PFSK-1 (cell line): ENCODE data around the gene TASP1.

Source experiments
- FOXP2 ChIP-seq: optimal IDR thresholded peaks from 2 replicates; pipeline ENCODE3; 2011; ENCODE audit warnings: borderline replicate concordance, control low read depth, inconsistent platforms; ENCODE audit not compliant: insufficient read depth; ENCODE audit errors: extremely low read length, extremely low read depth
- POLR2AphosphoS5 ChIP-seq: IDR thresholded peaks from 2 replicates; pipeline ENCODE4 v1.6.1; 2012; ENCODE audit warnings: low read depth, mild to moderate bottlenecking, control low read depth, low read length, moderate library complexity
- REST ChIP-seq, 2 experiments: IDR thresholded peaks; 2 replicates each; pipeline versions ENCODE4 v1.6.1 to v1.8.0; 2011 to 2012; ENCODE audit warnings: low read depth in 2 of 2, low read length in 2 of 2, control low read depth in 1 of 2, inconsistent platforms in 1 of 2, mild to moderate bottlenecking in 1 of 2, moderate library complexity in 1 of 2; ENCODE audit not compliant: insufficient read depth in 1 of 2
- SIN3A ChIP-seq: IDR thresholded peaks from 2 replicates; pipeline ENCODE4 v1.6.1; 2012; ENCODE audit warnings: mild to moderate bottlenecking, low read length, moderate library complexity, borderline replicate concordance; ENCODE audit not compliant: insufficient read depth
- TAF1 ChIP-seq: IDR thresholded peaks from 2 replicates; pipeline ENCODE4 v1.6.1; 2012; ENCODE audit warnings: low read length, control low read depth, borderline replicate concordance; ENCODE audit not compliant: insufficient read depth

The TASP1 gene

GRCh38 chr20:13355411-13355810 is 283.3 kb downstream of the TASP1 start:
- TF ChIP-seq SIN3A (no peak), FOXP2 (no peak), REST (IDR thresholded peaks at IDR 0.05; ENCODE audit: insufficient read depth in 1 of 2, low read depth in 2 of 2, low read length in 2 of 2) (no peak), TAF1 (no peak), POLR2AphosphoS5 (no peak)

GRCh38 chr20:13353261-13353945 is 285.3 kb downstream of the TASP1 start:
- TF ChIP-seq POLR2AphosphoS5 (no peak), TAF1 (no peak), SIN3A (no peak)

DNA sequence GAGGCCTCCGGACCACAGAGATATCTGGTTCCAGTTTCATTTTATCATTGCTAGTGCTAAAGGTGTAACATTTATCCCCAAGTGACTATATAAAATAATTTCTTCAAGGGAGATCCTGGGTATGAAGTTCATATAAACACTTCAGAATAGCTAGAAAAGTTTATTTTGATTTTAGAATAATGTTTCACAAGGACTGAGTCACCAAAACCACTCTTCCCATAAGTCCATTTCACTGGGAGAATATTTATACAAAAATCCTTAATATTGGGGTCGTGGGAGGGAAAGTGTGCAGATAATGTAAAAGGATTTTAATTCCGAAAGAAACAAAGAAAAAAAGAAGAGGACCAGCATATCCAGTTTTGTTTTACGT is 289.5 kb downstream of the TASP1 start:
- TF ChIP-seq SIN3A (no peak), POLR2AphosphoS5 (no peak), TAF1 (no peak), REST (IDR thresholded peaks at IDR 0.05; ENCODE audit: insufficient read depth in 1 of 2, low read depth in 2 of 2, low read length in 2 of 2) (no peak), FOXP2 (no peak)

- no peak for TF ChIP-seq REST (IDR thresholded peaks at IDR 0.05; ENCODE audit: insufficient read depth in 1 of 2, low read depth in 2 of 2, low read length in 2 of 2)
- no peak for TF ChIP-seq POLR2AphosphoS5
- no peak for TF ChIP-seq FOXP2
- no peak for TF ChIP-seq TAF1
- no peak for TF ChIP-seq SIN3A
Measured at GRCh38 chr20:13348311-13349234, 290.2 kb downstream of the TASP1 start.

DNA sequence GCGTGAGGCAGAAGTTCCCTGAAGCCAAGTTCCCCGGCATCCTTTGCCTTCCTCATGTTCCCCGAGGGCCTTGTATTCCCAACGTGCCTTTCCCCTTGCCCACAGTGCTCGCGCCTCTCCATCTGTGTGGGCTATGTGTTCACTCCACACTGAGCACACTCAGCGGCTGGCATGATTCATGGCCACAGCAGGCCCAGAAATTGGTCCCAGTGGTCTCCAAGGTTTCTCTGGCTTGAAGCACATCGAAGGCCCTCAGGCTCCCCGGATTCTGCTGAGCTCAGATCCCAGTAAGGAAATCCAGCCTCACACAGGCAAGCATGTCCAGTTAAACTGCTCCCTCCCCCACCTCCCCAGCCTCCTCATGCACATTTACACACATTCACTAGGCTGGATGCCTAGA is 294.1 kb downstream of the TASP1 start:
- no peak for TF ChIP-seq TAF1
- TF ChIP-seq REST (IDR thresholded peaks at IDR 0.05; ENCODE audit: insufficient read depth in 1 of 2, low read depth in 2 of 2, low read length in 2 of 2) = no peak
- TF ChIP-seq SIN3A = no peak
- no peak for TF ChIP-seq FOXP2
- no peak for TF ChIP-seq POLR2AphosphoS5
